Ascending aorta (tissue), 2 donors: ENCODE data around the gene HTATSF1. TPM values are rescaled to one million over a fixed set of nuclear protein-coding genes. Genes with fewer than 3 reads are reported as not detected.

Experiments used
- DNase-seq, 2 donors: peaks; one replicate each; pipeline ENCODE4 v3.0.0-alpha.2; 2019; ENCODE audit warnings: low spot score in 2 of 2
- H3K27ac ChIP-seq, 2 donors: fragments of 200-600 bp; sonication (generic); one replicate each; pipeline ENCODE4 v1.5.1; 2016 to 2017; ENCODE audit warnings: mild to moderate bottlenecking in 1 of 2
- H3K27me3 ChIP-seq: fragments of 200-600 bp; sonication (generic); one replicate; pipeline ENCODE4 v1.5.1; 2017
- H3K36me3 ChIP-seq, 2 donors: fragments of 200-600 bp; sonication (generic); one replicate each; pipeline ENCODE4 v1.5.1; 2016
- H3K4me1 ChIP-seq, 2 donors: fragments of 200-600 bp; sonication (generic); one replicate each; pipeline ENCODE4 v1.5.1; 2016 to 2017; ENCODE audit warnings: mild to moderate bottlenecking in 1 of 2
- H3K4me3 ChIP-seq, 2 donors: fragments of 200-600 bp; sonication (generic); one replicate each; pipeline ENCODE4 v1.5.1; 2016 to 2017; ENCODE audit warnings: mild to moderate bottlenecking in 1 of 2
- H3K9me3 ChIP-seq, 2 donors: fragments of 200-600 bp; sonication (generic); one replicate each; pipeline ENCODE4 v1.5.1; 2016
- intact Hi-C: fragments of 100-400 bp; cut with DNase I; formaldehyde crosslinking; loops from one replicate; pipeline ENCODE4 v1.15.1; 2023
- total RNA-seq: library from RNA; depleted of rRNA; stranded (reverse); fragments of >200 nt; gene quantifications from one replicate; pipeline ENCODE4 v1.1.0, GENCODE V29; 2016
- TF ChIP-seq, protein P1 (sequence below), 3 experiments: fragments of 200-600 bp in 2 of 3; fragments of 450-650 bp in 1 of 3; sonication (generic) in 2 of 3; IDR thresholded peaks; one replicate each; pipeline ENCODE4 v1.5.1; 2016 to 2019; ENCODE audit warnings: antibody characterized with exemption in 3 of 3, mild to moderate bottlenecking in 1 of 3, moderate library complexity in 1 of 3

Gene HTATSF1
- total RNA-seq, 1 donor from 2014 or later = 3.7 TPM

DNA sequence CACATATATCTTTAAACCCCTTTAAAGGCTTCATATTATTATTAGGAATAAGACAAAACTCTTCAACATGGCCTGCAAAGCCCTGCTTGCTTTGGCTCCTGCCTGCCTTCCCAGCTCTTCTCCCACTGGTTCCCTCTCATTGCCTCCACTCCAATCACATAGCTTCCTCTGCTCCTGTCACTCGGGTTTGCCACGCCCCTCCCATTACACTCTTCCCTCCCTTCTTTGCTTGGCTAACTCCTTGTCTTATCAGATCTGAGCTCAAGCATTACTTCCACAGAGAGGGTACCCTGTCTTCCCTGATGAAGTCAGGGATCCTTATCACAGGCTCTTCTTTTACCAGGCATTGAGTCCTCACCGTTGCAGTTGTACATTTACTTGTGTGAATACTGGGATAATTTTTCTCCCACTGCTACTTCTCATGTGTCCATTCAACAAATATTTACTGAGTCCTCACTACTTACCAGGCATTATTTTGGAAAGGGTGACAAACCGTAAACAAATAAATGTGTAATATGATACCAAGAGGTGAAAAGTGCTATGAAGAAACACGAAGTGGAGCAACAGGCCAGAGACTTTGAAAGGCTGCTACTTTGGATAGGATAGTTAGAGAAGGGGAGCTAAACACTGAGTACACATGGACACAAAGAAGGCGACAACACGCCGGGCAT is 31.4 kb downstream of the HTATSF1 start:
- Histone ChIP-seq H3K4me1 (peaks cover 0 to 4% of the 10 kb centered on the region in 2 donors), H3K27me3 (no peaks in the 10 kb centered on the region), H3K27ac (no peak overlapping the region), H3K36me3 (no peaks in the 10 kb centered on the region), H3K4me3 (no peak overlapping the region), H3K9me3 (no peaks in the 10 kb centered on the region)
- DNase-seq = no peak
- intact Hi-C loops = no loop called here
- TF ChIP-seq, protein P1, sequence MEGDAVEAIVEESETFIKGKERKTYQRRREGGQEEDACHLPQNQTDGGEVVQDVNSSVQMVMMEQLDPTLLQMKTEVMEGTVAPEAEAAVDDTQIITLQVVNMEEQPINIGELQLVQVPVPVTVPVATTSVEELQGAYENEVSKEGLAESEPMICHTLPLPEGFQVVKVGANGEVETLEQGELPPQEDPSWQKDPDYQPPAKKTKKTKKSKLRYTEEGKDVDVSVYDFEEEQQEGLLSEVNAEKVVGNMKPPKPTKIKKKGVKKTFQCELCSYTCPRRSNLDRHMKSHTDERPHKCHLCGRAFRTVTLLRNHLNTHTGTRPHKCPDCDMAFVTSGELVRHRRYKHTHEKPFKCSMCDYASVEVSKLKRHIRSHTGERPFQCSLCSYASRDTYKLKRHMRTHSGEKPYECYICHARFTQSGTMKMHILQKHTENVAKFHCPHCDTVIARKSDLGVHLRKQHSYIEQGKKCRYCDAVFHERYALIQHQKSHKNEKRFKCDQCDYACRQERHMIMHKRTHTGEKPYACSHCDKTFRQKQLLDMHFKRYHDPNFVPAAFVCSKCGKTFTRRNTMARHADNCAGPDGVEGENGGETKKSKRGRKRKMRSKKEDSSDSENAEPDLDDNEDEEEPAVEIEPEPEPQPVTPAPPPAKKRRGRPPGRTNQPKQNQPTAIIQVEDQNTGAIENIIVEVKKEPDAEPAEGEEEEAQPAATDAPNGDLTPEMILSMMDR (IDR thresholded peaks at IDR 0.05) = no peak

DNA sequence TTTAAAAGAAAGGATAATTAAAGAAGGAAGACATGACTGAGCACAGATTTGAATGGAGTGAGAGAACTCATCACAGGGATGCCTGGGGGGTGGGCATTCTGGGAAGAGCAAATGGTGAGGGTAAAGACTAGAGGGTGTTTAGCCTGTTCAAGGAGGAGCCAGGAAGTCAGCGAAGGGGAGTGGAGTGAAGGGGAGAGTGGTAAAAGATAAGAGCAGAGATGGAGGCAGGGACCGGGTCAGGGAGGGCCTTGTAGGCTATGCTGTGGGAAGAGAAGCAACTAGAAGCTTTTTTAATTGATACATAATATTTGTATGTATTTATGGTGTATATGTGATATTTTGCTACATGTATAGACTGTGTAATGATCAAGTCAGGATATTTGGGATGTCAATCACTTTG is 32.4 kb downstream of the HTATSF1 start:
- no peak for DNase-seq
- no peaks in the 10 kb centered on the region for H3K27me3 ChIP-seq
- no peaks in the 10 kb centered on the region for H3K9me3 ChIP-seq
- H3K27ac ChIP-seq = no peak overlapping the region
- intact Hi-C loops = no loop called here
- H3K4me3 ChIP-seq = no peak overlapping the region
- TF ChIP-seq, protein P1 (IDR thresholded peaks at IDR 0.05) = no peak
- H3K36me3 ChIP-seq = no peaks in the 10 kb centered on the region
- peaks cover 0 to 4% of the 10 kb centered on the region in 2 donors for H3K4me1 ChIP-seq

DNA sequence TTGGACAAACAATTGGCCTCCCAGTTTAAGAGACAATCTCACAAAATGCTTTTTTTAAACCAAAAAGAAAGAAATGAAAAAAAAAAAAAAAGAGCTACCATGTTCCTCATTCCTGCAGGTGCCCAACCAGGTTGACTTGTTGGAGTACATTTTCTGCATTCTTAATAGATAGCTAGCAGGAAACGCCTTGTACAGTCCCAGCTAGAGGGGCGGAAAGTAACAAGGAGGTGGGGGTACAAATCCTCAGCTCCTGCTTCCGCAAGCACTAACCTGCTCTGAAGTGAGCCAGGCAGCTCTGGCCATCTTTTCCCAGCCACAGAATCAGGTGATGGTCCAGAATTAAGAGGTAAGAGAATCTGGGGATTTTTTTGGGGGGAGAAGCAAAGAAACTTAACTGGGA is 34.6 kb downstream of the HTATSF1 start, which contains the start of gene VGLL1:
TSS of gene VGLL1 (plus strand) at position 265 of the 400 bp plus-strand sequence. CDS start 3,806 bp downstream, outside the sequence.
- intact Hi-C loops = no loop called here
- Histone ChIP-seq H3K9me3 (no peaks in the 10 kb centered on the region), H3K4me3 (no peak within 1 kb of the TSS), H3K27me3 (no peaks in the 10 kb centered on the region), H3K4me1 (no peaks in the 10 kb centered on the region), H3K36me3 (no peaks in the 10 kb centered on the region), H3K27ac (no peak within 1 kb of the TSS)
- TF ChIP-seq, protein P1 (IDR thresholded peaks at IDR 0.05) = no peak
- no peak for DNase-seq

DNA sequence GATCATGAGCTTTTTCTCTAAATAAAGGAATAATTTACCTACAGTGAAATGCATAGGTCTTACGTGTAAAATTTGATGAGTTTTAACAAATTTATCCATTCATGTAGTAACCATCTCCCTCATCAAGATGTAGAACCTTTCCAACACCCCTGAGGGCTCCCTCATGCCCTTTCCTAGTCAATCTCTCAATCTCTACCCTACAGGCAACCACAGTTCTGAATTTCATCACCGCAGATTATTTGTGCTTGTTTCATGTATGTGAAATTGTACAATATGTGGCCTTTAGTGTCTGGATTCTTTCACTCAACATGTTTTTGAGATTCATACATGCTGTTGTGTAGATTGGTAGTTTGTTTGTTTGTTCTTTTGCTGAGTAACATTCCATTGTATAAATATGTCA is 36.7 kb downstream of the HTATSF1 start:
- H3K4me1 ChIP-seq = no peaks in the 10 kb centered on the region
- DNase-seq = no peak
- TF ChIP-seq, protein P1 (IDR thresholded peaks at IDR 0.05) = no peak
- no peak overlapping the region for H3K4me3 ChIP-seq
- intact Hi-C loops = no loop called here
- H3K36me3 ChIP-seq = no peaks in the 10 kb centered on the region
- no peaks in the 10 kb centered on the region for H3K27me3 ChIP-seq
- no peak overlapping the region for H3K27ac ChIP-seq
- no peaks in the 10 kb centered on the region for H3K9me3 ChIP-seq

DNA sequence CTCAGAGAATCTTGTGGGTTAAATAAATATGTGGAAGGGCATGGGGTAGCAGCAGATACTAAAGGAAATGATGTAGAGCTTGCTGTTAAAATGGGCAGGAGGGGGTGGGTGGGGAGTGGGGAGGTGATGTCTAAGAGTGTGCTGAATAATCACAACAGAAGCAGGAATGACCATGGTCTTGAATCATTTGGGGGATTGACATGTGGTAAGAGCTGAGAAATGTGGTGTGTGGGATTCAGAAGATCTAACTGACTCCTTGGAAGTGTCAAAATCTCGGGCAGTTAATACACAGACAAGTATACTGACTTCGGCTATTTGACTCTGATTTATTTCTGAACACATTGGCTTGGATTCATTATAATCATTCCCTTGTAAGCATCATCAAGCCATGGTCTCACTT is 41.4 kb downstream of the HTATSF1 start:
- Histone ChIP-seq H3K4me1 (no peaks in the 10 kb centered on the region), H3K27ac (no peak overlapping the region), H3K4me3 (no peak overlapping the region), H3K36me3 (no peaks in the 10 kb centered on the region), H3K9me3 (no peaks in the 10 kb centered on the region), H3K27me3 (no peaks in the 10 kb centered on the region)
- no peak for DNase-seq
- TF ChIP-seq, protein P1 (IDR thresholded peaks at IDR 0.05) = no peak
- intact Hi-C loops = no loop called here
